NCI-H510A treated with DMSO at 0.1 percent for 48 hours (cell line): ENCODE data around the gene DPEP1.
"Not testable (repeated sequence)": the region's sequence is repeated elsewhere in the genome, so short reads cannot be mapped to it uniquely, and the experiment has no call there.

Source experiments
- DNase-seq: peaks from one replicate; lab custom pipeline; 2025; lab: John Stamatoyannopoulos, UW

The DPEP1 gene

GRCh38 chr16:89653656-89654295, 40.3 kb downstream of the DPEP1 start:
- no peak for DNase-seq

DNA sequence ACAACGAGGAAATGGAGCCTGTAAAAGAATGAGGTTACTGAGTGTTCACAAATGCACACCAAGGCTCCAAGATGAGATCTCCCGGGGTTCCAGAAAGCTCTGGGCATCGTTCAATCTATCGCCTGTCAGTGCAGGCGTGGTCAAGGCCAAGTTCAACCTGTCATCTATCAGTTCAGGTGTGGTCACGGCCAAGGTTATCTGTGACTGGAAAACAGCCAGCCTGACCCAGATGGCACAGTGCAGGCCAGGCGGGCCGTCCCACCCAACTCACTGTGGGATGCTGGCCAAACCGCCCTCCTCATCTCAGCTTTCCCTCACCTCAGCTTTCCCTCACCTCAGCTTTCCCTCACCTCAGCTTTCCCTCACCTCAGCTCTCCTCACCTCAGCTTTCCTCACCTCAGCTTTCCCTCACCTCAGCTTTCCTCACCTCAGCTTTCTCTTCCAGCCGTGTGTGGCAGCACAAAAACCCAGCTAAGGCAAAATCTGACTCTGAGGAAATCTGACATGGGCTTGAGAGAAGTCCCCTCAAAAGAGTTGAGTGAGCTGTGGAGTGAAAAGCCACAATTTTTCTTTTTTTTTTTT, 41.7 kb downstream of the DPEP1 start:
- no peak for DNase-seq

GRCh38 chr16:89656435-89657121, 43.1 kb downstream of the DPEP1 start:
- DNase-seq, result no peak

DNA sequence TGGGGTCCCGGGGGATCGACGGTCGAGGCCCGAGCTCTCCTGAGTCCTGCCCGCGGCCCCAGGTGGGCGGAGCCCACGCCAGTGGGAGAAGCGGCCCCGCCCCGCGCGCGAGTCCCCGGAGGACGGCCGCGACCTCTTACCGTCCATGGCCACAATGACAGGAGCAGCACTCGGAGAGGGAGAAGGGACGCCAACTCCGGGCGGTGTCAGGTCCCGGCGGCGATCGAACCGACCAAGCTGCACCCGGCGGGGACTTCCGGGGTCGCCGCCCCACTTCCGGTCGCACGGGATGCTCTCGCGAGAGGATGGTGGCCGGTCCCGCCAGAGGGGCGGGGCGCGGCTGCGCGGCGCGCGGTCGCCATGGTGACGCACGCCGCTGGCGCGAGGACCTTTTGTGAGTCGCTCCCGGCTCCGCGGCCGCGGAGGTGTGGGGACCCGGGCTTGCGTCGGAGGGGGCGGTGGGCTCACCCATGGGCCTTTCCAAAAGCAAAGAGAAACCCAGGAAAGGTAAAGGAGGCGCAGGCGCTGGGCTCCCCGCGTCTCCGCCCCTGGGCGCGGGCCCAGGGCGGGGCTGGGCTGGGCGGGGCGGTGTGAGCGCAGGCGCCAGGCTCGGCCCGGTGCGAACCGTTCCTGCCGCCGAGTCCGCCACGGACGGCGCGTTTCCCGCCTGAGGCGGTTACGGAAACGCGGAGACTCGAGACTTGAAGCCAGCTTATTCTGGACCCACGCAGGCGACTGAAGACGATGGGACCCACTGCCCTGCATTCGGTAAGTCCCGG, 44.2 kb downstream of the DPEP1 start, which contains the start of the genes CHMP1A and SPATA33:
Gene CHMP1A, minus strand, starts transcription at position 267 of the 779 bp plus-strand sequence. Its CDS starts 120 bp downstream, at position 147.
Gene SPATA33, plus strand, starts transcription at position 395 of the 779 bp plus-strand sequence. Its CDS starts 76 bp downstream, at position 471.
- DNase-seq, result peak; percentile 48

DNA sequence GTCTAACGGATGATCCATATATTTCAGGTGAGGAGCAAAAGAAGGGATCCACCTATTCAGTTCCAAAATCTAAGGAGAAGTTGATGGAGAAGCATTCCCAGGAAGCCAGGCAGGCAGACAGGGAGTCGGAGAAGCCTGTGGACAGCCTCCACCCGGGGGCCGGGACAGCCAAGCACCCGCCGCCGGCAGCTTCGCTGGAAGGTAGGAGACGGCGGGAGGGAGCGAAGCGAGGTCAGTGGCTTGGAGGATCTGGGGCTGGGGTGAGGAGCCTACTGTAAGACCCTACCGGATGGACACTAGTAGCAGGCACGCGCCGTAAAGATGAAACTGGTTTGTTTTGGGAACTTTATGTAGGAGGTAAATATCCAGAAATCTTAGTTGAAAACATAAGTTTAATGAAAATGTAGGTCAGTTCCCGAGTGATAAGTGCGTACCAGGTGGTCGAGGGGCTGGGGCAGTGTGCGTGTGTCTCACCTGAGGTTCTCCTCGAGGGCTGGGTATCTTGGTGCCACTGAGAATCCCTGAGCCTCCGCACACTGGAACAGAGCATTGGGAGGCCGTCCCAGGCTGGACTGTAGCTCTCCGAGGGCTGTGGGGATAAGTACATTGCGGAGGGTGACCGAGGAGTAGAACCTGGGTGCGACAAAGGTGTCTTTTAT, 44.9 kb downstream of the DPEP1 start:
- no peak for DNase-seq

GRCh38 chr16:89660146-89660545, 46.7 kb downstream of the DPEP1 start:
- DNase-seq, result no peak

DNA sequence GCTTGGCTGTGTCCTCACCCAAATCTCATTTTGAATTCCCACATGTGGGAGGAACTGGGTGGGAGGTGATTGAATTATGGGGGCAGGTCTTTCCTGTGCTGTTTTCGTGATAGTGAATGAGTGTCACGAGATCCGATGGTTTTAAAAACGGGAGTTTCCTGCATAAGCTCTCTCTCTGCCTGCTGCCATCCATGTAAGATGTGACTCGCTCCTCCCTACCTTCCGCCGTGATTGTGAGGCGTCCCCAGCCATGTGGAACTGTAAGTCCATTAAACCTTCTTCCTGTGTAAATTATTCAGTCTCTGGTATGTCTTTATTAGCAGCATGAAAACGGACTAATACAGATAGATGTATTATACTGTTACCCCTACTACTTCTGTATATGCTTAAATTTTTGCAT, 47.8 kb downstream of the DPEP1 start:
- no peak for DNase-seq

- DNase-seq, result not testable (repeated sequence)
Observed at GRCh38 chr16:89664238-89664637, 50.8 kb downstream of the DPEP1 start.

DNA sequence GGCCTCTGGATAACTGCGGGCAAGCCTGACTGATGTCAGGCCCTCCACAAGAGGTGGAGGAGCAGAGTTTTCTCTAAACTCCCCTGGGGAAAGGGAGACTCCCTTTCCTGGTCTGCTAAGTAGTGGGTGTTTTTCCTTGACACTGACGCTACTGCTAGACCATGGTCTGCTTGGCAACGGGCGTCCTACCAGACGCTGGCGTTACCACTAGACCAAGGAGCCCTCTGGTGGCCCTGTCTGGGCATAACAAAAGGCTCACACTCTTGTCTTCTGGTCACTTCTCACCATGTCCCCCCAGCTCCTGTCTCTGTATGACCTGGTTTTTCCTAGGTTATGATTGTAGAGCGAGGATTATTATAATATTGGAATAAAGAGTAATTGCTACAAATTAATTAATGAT, 53.6 kb downstream of the DPEP1 start:
- not testable (repeated sequence) for DNase-seq

- DNase-seq, result no peak
Observed at GRCh38 chr16:89667633-89668032, 54.2 kb downstream of the DPEP1 start.

DNA sequence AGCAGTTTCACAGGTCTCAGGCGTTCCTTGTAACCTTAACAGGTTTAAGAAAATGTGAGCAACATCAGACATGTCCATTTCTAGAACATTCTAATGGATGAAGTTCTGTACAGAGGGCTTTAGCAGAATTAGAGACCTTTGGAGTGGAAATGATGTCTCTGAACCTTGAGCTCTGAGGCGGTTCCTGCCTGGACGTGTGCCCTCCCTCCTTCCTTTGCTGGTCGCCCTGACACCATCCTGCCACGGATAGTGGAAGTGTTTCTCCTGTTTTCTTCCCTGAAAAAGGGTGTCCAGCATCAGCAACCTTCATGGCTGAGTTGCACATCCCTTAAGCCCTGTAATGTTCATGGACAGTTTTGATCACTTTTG, 55.3 kb downstream of the DPEP1 start:
- no peak for DNase-seq

DNA sequence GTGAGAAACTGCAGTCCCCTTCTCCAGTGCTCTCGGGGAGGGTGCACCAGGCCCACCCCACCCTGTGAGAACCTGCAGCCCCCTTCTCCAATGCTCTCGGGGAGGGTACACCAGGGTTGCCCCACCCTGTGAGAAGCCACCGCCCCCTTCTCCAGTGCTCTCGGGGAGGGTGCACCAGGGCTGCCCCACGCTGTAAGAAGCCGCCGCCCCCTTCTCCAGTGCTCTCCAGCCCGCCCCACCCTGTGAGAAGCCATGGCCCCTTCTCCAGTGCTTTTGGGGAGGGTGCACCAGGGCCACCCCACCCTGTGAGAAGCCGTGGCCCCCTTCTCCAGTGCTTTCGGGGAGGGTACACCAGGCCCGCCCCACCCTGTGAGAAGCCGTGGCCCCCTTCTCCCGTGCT, 56.3 kb downstream of the DPEP1 start:
- no peak for DNase-seq

GRCh38 chr16:89670496-89671431, 57.3 kb downstream of the DPEP1 start:
- no peak for DNase-seq

- not testable (repeated sequence) for DNase-seq
Observed at GRCh38 chr16:89671565-89671964, 58.1 kb downstream of the DPEP1 start.

DNA sequence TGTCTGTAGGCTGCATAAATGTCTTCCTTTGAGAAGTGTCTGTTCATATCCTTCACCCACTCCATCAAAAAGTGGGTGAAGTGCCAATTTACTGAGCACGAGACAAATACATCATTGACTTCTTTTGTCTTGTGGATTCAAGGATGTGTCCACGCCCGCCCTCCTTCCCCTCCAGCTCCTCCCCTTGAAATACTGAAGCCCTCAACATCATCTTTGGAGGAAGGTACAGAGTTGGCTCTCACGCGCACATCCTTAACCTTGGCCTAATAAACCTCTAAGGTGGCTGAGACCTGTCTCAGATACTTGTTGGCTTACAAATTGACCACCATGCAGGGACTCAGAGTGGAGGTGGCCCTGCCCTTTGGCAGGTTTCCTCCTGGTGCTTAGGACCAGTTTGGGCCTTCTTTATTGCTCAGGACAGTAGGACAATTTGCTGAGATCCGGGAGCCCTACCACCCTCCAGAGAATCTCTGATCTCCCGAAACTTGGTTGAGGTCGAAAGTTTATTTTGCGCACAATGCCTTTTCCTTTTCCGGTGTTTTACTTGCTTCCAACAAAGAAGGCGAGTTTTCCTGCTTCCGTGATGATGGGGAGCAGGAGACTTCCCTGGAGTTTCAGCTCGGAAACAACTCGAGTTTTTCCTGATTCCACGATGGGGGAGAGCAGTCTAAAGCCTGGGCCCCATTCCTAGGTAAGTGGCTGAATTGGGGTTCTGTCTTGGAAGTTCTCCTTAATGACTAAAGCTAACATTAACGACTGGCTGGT, 58.9 kb downstream of the DPEP1 start:
- DNase-seq, result no peak

GRCh38 chr16:89678258-89678657, 64.8 kb downstream of the DPEP1 start:
- DNase-seq, result no peak

DNA sequence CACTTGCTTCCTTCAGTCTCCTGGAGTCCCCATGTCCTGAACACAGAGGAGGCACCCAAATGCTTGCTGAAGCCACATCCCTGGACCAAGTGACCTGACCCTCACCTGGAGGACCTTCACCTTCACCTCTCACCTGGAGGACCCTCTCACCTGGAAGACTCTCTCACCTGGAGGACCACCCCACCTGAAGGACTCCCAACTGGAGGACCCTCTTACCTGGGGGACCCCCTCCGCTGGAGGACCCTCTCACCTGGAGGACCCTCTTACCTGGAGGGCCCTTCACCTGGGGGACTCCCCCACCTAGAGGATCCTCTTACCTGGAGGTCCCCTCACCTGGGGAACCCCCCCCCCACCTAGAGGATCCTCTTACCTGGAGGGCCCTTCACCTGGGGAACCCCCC, 72.5 kb downstream of the DPEP1 start:
- no peak for DNase-seq

DNA sequence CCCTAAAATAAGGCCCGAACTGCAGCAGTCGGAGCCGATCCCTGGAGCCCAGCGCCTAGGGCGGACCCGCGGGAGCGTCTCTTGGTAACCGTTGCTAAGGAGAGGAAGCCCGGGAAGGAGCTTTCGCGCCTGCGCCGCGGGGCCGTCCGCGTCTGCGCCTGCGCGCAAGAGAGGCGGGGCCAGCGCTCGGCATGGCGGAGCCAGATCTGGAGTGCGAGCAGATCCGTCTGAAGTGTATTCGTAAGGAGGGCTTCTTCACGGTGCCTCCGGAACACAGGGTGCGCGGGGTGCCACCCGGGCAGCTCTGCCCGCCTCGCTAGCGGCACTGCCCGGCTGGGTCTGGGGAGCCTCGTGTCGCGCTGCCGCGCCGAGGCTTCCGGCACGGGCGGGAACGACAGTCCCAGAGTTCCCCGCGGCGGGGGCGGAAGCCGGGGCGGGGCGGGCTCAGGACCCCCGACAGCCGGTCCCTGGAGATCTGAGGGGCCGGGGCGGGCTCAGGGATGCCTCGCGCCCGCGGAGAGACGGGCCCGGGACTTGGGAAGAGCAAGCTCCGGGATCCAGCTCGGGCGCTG, 73.2 kb downstream of the DPEP1 start, which contains the start of gene CDK10:
Gene CDK10, plus strand, starts transcription at position 170 of the 572 bp plus-strand sequence. Its CDS starts 22 bp downstream, at position 192.
- peak; percentile 57 for DNase-seq
